ENCODE data around the gene PSTPIP1.

The PSTPIP1 gene
- total RNA-seq = 117 to 149 (median 142) reads per million in 3 donors

DNA sequence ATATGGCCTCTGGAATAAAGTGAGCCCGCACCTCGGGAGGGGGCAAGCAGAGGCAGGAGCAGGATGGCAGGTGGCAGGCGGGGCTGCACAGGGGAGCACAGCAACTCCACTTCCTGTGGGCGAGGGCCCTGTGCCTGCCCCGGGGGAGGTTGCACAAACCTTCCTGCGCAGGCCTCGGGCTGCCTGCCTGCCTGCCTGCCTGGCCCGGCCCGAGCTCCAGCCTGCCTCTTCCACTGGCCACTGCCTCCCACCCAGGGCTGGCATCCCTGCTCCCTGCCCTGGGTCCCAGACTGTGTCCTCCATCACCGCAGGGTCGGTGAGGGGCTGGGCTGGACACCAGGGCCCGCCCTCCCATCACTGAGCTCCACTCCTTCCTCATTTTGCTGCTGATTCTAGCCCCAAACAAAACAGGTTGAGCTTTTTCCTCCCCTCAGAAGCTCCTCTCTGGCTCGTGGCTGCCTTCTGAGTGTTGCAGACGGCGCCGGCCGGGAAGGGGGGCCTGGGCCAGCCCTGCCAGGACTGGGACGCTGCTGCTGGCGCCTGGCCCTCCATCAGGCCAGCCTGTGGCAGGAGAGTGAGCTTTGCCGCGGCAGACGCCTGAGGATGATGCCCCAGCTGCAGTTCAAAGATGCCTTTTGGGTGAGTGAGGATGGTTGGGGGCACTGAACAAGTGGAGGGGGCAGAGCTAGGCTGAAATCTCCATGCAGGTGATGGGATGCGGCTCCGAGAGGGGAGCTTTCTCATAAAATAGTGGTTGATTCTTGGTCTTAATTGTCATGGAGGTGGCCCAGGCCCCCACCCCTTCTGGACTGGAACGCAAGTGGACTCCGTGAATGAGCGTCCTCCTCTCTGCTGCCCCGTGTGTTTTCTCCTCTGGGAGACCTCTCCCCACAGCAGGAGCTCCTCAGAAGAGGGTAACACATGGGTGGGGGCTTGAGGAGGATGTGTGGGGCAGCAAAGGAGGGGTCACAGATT, at the start of gene PSTPIP1:
Gene PSTPIP1, plus strand, starts transcription at position 156 of the 975 bp plus-strand sequence. Its CDS starts 448 bp downstream, at position 604.
- Histone ChIP-seq H3K4me1 (ENCODE audit: control insufficient read depth, insufficient read depth, low read length, poor library complexity, severe bottlenecking) (peaks cover 69% of the 10 kb centered on the region), H3K27ac (ENCODE audit: insufficient read depth, low read length, poor library complexity, severe bottlenecking) (peak within 1 kb of the TSS; percentile 85)

DNA sequence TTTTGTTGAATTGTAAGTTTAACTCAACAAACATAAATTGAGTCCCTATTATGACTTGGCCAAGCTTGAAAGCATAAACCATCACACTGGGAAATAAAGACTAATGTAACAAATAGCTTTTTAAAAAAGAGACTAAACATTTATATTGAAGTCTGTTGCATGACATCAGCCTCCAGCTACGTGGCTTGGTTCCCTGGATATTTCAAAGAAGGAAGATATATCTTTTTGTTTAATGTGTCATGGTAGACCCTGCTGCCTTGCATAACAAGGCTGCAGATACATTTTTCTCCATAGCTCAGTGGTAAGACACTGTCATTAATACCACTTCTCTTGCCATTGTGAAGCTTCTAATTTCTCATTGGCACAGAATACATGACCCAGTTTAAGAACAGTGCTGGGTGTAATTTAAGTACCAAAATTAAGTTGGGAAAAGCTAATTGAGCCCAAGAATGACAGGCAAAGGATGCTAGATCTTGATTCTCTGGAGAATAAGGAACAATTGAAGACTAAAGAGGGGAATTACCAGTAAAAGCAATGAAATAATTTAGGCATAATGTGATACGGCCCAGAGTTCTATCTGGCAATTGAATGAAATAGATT, 49.3 kb upstream of the PSTPIP1 start:
- Histone ChIP-seq H3K4me1 (ENCODE audit: control insufficient read depth, insufficient read depth, low read length, poor library complexity, severe bottlenecking) (no peaks in the 10 kb centered on the region), H3K9me3 (ENCODE audit: control insufficient read depth, low read length) (no peaks in the 10 kb centered on the region), H3K27me3 (replicated peaks; ENCODE audit: control insufficient read depth, insufficient read depth, low read length, poor library complexity, severe bottlenecking) (no peaks in the 10 kb centered on the region), H3K36me3 (ENCODE audit: control insufficient read depth, insufficient read depth, low read length) (peaks cover 11% of the 10 kb centered on the region), H3K4me3 (ENCODE audit: insufficient read depth, low read depth, low read length, poor library complexity, severe bottlenecking) (no peak overlapping the region), H3K27ac (ENCODE audit: insufficient read depth, low read length, poor library complexity, severe bottlenecking) (no peak overlapping the region)
- DNase-seq = no peak

More for the DNA sequence above, at the start of gene PSTPIP1:
- Histone ChIP-seq H3K36me3 (ENCODE audit: control insufficient read depth, insufficient read depth, low read length) (peaks cover 3% of the 10 kb centered on the region), H3K9me3 (ENCODE audit: control insufficient read depth, low read length) (no peaks in the 10 kb centered on the region), H3K27me3 (replicated peaks; ENCODE audit: control insufficient read depth, insufficient read depth, low read length, poor library complexity, severe bottlenecking) (no peaks in the 10 kb centered on the region), H3K4me3 (ENCODE audit: insufficient read depth, low read depth, low read length, poor library complexity, severe bottlenecking) (peak within 1 kb of the TSS; percentile 61)
- peak; percentile 36 to 51 (median 49) for DNase-seq

DNA sequence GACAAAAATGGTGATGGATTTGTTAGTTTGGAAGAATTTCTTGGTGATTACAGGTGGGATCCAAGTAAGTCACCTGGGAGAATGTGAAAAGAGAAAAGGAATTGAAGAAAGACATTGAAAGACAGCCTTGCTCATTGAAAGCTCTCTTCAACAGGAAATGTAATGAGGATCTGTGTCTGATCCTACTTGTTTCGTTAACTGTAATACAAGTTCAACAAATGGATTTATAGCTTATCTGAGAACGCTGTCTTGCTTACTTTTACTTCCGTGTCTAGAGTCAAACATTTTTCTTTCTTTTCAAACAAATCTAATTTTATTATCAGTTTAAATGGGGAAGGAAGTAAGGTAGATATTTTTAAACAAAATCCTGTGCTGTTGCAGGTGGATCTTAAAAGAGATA, 47.5 kb upstream of the PSTPIP1 start:
- Histone ChIP-seq H3K4me3 (ENCODE audit: insufficient read depth, low read depth, low read length, poor library complexity, severe bottlenecking) (no peak overlapping the region), H3K27ac (ENCODE audit: insufficient read depth, low read length, poor library complexity, severe bottlenecking) (no peak overlapping the region), H3K27me3 (replicated peaks; ENCODE audit: control insufficient read depth, insufficient read depth, low read length, poor library complexity, severe bottlenecking) (no peaks in the 10 kb centered on the region), H3K4me1 (ENCODE audit: control insufficient read depth, insufficient read depth, low read length, poor library complexity, severe bottlenecking) (no peaks in the 10 kb centered on the region), H3K9me3 (ENCODE audit: control insufficient read depth, low read length) (no peaks in the 10 kb centered on the region), H3K36me3 (ENCODE audit: control insufficient read depth, insufficient read depth, low read length) (peaks cover 11% of the 10 kb centered on the region)
- DNase-seq = no peak

GRCh38 chr15:76951220-76951619, 43.7 kb upstream of the PSTPIP1 start:
- Histone ChIP-seq H3K4me1 (ENCODE audit: control insufficient read depth, insufficient read depth, low read length, poor library complexity, severe bottlenecking) (no peaks in the 10 kb centered on the region), H3K36me3 (ENCODE audit: control insufficient read depth, insufficient read depth, low read length) (peaks cover 7% of the 10 kb centered on the region), H3K27me3 (replicated peaks; ENCODE audit: control insufficient read depth, insufficient read depth, low read length, poor library complexity, severe bottlenecking) (no peaks in the 10 kb centered on the region), H3K27ac (ENCODE audit: insufficient read depth, low read length, poor library complexity, severe bottlenecking) (no peak overlapping the region), H3K4me3 (ENCODE audit: insufficient read depth, low read depth, low read length, poor library complexity, severe bottlenecking) (no peak overlapping the region), H3K9me3 (ENCODE audit: control insufficient read depth, low read length) (no peaks in the 10 kb centered on the region)
- DNase-seq = no peak

DNA sequence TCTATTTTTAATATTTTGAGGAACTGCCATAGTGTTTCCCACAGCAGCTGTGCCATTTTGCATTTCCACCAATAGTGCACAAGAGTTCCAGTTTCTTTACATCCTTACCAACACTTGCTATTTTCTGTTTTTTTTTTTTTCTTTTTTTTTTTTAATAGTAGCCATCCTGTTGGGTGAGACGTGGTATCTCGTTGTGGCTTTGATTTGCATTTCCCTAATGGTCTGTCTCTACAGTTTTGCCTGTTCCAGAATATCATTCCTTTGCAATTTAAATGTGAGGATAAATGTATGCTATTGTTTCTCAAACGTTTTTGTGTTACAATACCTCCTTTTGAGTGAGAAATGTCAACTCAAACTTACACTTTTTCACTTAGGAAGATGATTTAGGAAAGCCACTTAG, 41.0 kb upstream of the PSTPIP1 start:
- DNase-seq = no peak
- no peaks in the 10 kb centered on the region for H3K27me3 ChIP-seq (replicated peaks; ENCODE audit: control insufficient read depth, insufficient read depth, low read length, poor library complexity, severe bottlenecking)
- no peaks in the 10 kb centered on the region for H3K9me3 ChIP-seq (ENCODE audit: control insufficient read depth, low read length)
- H3K4me1 ChIP-seq (ENCODE audit: control insufficient read depth, insufficient read depth, low read length, poor library complexity, severe bottlenecking) = no peaks in the 10 kb centered on the region
- H3K4me3 ChIP-seq (ENCODE audit: insufficient read depth, low read depth, low read length, poor library complexity, severe bottlenecking) = no peak overlapping the region
- H3K27ac ChIP-seq (ENCODE audit: insufficient read depth, low read length, poor library complexity, severe bottlenecking) = no peak overlapping the region
- H3K36me3 ChIP-seq (ENCODE audit: control insufficient read depth, insufficient read depth, low read length) = no peaks in the 10 kb centered on the region

- no peak for DNase-seq
- Histone ChIP-seq H3K27me3 (replicated peaks; ENCODE audit: control insufficient read depth, insufficient read depth, low read length, poor library complexity, severe bottlenecking) (no peaks in the 10 kb centered on the region), H3K27ac (ENCODE audit: insufficient read depth, low read length, poor library complexity, severe bottlenecking) (no peak overlapping the region), H3K4me3 (ENCODE audit: insufficient read depth, low read depth, low read length, poor library complexity, severe bottlenecking) (no peak overlapping the region), H3K9me3 (ENCODE audit: control insufficient read depth, low read length) (no peaks in the 10 kb centered on the region), H3K4me1 (ENCODE audit: control insufficient read depth, insufficient read depth, low read length, poor library complexity, severe bottlenecking) (no peaks in the 10 kb centered on the region), H3K36me3 (ENCODE audit: control insufficient read depth, insufficient read depth, low read length) (no peaks in the 10 kb centered on the region)
Measured at GRCh38 chr15:76954744-76955143, 40.2 kb upstream of the PSTPIP1 start.

- Histone ChIP-seq H3K4me1 (ENCODE audit: control insufficient read depth, insufficient read depth, low read length, poor library complexity, severe bottlenecking) (no peaks in the 10 kb centered on the region), H3K4me3 (ENCODE audit: insufficient read depth, low read depth, low read length, poor library complexity, severe bottlenecking) (no peak overlapping the region), H3K36me3 (ENCODE audit: control insufficient read depth, insufficient read depth, low read length) (no peaks in the 10 kb centered on the region), H3K27ac (ENCODE audit: insufficient read depth, low read length, poor library complexity, severe bottlenecking) (no peak overlapping the region), H3K27me3 (replicated peaks; ENCODE audit: control insufficient read depth, insufficient read depth, low read length, poor library complexity, severe bottlenecking) (no peaks in the 10 kb centered on the region), H3K9me3 (ENCODE audit: control insufficient read depth, low read length) (no peaks in the 10 kb centered on the region)
- no peak for DNase-seq
Measured at GRCh38 chr15:76961268-76962011, 33.5 kb upstream of the PSTPIP1 start.

GRCh38 chr15:76962337-76963013, 32.5 kb upstream of the PSTPIP1 start:
- Histone ChIP-seq H3K36me3 (ENCODE audit: control insufficient read depth, insufficient read depth, low read length) (no peaks in the 10 kb centered on the region), H3K9me3 (ENCODE audit: control insufficient read depth, low read length) (no peaks in the 10 kb centered on the region), H3K27me3 (replicated peaks; ENCODE audit: control insufficient read depth, insufficient read depth, low read length, poor library complexity, severe bottlenecking) (no peaks in the 10 kb centered on the region), H3K27ac (ENCODE audit: insufficient read depth, low read length, poor library complexity, severe bottlenecking) (no peak overlapping the region), H3K4me1 (ENCODE audit: control insufficient read depth, insufficient read depth, low read length, poor library complexity, severe bottlenecking) (no peaks in the 10 kb centered on the region), H3K4me3 (ENCODE audit: insufficient read depth, low read depth, low read length, poor library complexity, severe bottlenecking) (no peak overlapping the region)
- DNase-seq = no peak

GRCh38 chr15:76963596-76963995, 31.3 kb upstream of the PSTPIP1 start:
- Histone ChIP-seq H3K4me3 (ENCODE audit: insufficient read depth, low read depth, low read length, poor library complexity, severe bottlenecking) (no peak overlapping the region), H3K27ac (ENCODE audit: insufficient read depth, low read length, poor library complexity, severe bottlenecking) (no peak overlapping the region), H3K27me3 (replicated peaks; ENCODE audit: control insufficient read depth, insufficient read depth, low read length, poor library complexity, severe bottlenecking) (no peaks in the 10 kb centered on the region), H3K36me3 (ENCODE audit: control insufficient read depth, insufficient read depth, low read length) (no peaks in the 10 kb centered on the region), H3K9me3 (ENCODE audit: control insufficient read depth, low read length) (no peaks in the 10 kb centered on the region), H3K4me1 (ENCODE audit: control insufficient read depth, insufficient read depth, low read length, poor library complexity, severe bottlenecking) (no peaks in the 10 kb centered on the region)
- DNase-seq = no peak
